SJCRH30 (cell line): ENCODE measurements around the gene MBIP. TPM values are rescaled to one million over a fixed set of nuclear protein-coding genes. Genes with fewer than 3 reads are reported as not detected.

Source experiments
- DNase-seq, 2 experiments: peaks; one replicate each; pipeline ENCODE4 v3.0.0-alpha.2; 2015 to 2020
- H3K27ac ChIP-seq: fragments of 250-450 bp; sonication (Bioruptor Pico); 2 replicates; pipeline ENCODE4 v1.5.1; 2020; ENCODE audit warnings: mild to moderate bottlenecking, moderate library complexity
- H3K27me3 ChIP-seq: fragments of 250-450 bp; sonication (Bioruptor Pico); 2 replicates; pipeline ENCODE4 v1.5.1; 2020; ENCODE audit warnings: mild to moderate bottlenecking, moderate library complexity
- H3K36me3 ChIP-seq: fragments of 250-450 bp; sonication (Bioruptor Pico); 2 replicates; pipeline ENCODE4 v1.5.1; 2020; ENCODE audit warnings: mild to moderate bottlenecking, moderate library complexity
- H3K4me1 ChIP-seq: fragments of 250-450 bp; sonication (Bioruptor Pico); 2 replicates; pipeline ENCODE4 v1.5.1; 2020; ENCODE audit warnings: mild to moderate bottlenecking, moderate library complexity
- H3K4me3 ChIP-seq: fragments of 250-450 bp; sonication (Bioruptor Pico); 2 replicates; pipeline ENCODE4 v1.5.1; 2020; ENCODE audit warnings: mild to moderate bottlenecking, moderate library complexity
- H3K9me3 ChIP-seq: fragments of 250-450 bp; sonication (Bioruptor Pico); replicated peaks from 2 replicates; pipeline ENCODE4 v1.5.1; 2020; ENCODE audit warnings: mild to moderate bottlenecking, moderate library complexity
- total RNA-seq: library from RNA; depleted of rRNA; stranded (reverse); fragments of >200 nt; shearing (Covaris generic); gene quantifications from 2 replicates; pipeline ENCODE4 v1.2.3, GENCODE V29; 2014

The MBIP gene
- total RNA-seq, 1 experiment from 2014 or later = 28.2 TPM

DNA sequence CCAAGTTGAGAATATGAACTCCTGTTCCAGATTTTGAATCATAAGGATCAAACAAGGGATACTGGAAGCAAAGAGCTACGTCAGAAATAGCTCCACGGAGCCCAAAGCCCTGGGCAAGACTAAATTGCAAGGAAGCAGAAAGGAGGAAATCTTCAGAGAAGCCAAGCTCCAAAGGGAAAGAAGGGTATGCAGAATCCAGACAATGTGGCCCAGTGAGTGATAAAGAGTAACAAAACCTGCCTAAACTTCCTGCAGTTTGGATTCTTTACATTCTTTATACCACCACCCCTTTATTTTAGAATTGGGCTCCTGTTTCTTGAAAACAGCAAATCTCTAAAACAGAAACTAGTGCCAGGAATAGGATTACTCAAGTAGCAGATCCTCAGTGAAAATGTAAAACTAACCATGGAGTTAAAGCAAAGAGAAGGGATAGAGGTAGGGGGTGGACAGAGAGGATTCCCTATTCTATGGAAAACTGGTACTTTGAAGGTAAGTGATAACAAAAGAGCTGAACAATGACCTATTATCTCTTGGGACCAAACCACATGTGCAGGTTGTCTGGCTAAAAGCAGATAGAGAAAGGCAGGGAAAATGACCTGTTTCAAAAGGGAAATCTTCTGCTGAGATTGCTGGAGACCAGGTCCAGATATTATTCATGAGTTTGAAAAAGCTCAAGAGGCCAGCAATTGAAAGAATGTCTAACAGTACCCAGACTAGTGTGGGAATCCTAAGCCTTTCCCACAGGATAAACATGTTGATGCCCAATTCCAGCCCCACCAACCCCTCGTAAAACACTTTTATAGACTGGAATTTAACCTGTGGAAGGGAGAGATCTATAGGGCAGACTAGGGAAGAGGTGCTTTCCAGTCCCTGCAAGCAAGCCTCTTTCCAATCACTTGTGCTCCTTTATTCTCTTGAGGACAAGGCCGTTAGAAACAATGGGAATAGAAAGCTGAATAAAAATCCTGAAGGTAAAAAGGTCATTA is 24.5 kb downstream of the MBIP start:
- DNase-seq = no peak
- no peak overlapping the region for H3K27ac ChIP-seq
- H3K4me3 ChIP-seq = no peak overlapping the region
- no peaks in the 10 kb centered on the region for H3K9me3 ChIP-seq
- no peaks in the 10 kb centered on the region for H3K4me1 ChIP-seq
- peaks cover 34% of the 10 kb centered on the region for H3K36me3 ChIP-seq
- H3K27me3 ChIP-seq = no peaks in the 10 kb centered on the region

DNA sequence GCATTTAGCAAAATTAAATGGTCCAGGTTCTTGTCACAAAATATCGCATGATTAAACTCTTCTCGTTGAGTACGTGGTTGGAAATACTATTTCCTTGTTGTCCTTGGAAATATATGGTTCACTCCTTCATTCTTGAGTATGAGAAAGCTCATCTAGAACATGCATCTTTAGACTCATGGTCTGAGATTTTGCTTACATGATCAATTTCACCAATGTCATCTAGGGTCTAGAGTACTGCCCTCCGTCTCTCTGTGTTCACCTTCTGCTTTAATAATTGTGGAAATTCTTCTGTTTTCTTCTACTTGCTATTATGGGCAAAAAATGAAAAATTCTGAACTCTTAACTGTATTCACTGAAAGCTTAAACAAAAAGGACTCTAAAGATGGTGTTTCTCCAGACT is 25.9 kb downstream of the MBIP start:
- Histone ChIP-seq H3K4me1 (no peaks in the 10 kb centered on the region), H3K4me3 (no peak overlapping the region), H3K27ac (no peak overlapping the region), H3K27me3 (no peaks in the 10 kb centered on the region), H3K9me3 (no peaks in the 10 kb centered on the region), H3K36me3 (peaks cover 25% of the 10 kb centered on the region)
- DNase-seq = no peak

DNA sequence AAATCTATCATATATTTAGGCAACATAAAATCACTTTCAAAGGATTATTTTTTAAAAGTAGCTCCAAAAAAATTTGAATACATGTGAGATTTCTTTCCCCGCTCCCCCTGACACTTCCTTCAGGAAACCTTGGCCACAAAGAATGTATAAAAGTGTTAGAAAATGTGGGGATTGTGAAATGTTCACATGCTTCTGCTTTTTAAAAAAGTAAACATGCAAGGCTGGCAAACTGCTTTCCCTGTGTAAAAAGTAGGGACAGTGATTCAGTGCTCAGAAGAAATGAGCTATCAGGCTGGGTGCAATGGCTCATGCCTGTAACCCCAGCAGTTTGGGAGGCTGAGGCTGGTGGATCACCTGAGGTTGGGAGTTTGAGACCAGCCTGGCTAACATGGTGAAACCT is 26.6 kb downstream of the MBIP start:
- no peaks in the 10 kb centered on the region for H3K27me3 ChIP-seq
- no peaks in the 10 kb centered on the region for H3K9me3 ChIP-seq
- no peak overlapping the region for H3K27ac ChIP-seq
- H3K36me3 ChIP-seq = peaks cover 19% of the 10 kb centered on the region
- no peak for DNase-seq
- no peak overlapping the region for H3K4me3 ChIP-seq
- no peaks in the 10 kb centered on the region for H3K4me1 ChIP-seq

DNA sequence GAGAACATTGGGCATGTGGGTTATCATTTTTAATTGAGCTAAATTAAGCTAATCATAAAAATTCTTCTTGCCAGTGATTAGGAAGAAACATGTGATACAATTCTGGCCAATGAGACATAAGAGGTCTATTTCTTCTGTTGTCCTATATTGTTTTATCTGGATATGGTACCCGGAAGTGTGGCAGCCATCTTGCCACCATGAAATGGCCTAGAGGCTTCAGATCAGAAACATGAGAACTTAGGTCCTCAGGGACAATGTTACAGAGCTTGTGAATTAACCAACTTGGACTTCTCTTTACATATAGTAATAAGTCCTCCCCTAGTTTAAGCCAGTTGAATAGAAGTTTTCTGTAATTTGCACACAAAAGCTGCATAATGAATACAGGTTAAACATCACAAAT is 30.5 kb downstream of the MBIP start:
- H3K9me3 ChIP-seq = no peaks in the 10 kb centered on the region
- peaks cover 2% of the 10 kb centered on the region for H3K36me3 ChIP-seq
- H3K4me3 ChIP-seq = no peak overlapping the region
- no peak for DNase-seq
- H3K27me3 ChIP-seq = no peaks in the 10 kb centered on the region
- H3K27ac ChIP-seq = no peak overlapping the region
- no peaks in the 10 kb centered on the region for H3K4me1 ChIP-seq

DNA sequence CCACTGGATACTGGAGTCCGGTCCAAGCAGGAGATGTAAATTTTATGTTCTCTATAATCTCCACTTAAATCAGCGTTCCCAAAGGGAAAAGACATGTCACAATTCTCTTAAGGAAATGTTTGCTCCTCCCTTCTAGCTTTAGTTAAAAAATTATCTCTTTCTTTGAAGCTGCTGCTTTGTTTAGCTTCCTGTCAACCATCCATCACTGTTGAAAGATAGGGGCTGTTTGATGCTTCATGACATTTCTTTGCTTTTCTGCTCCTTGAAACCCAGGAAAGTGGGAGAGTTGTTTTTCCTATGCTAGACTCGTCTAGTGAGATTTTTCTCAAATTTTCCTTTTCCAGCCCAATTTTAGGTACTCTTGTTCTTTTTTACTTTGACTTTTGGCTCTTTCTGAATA is 31.9 kb downstream of the MBIP start:
- H3K4me3 ChIP-seq = no peak overlapping the region
- no peaks in the 10 kb centered on the region for H3K9me3 ChIP-seq
- no peak overlapping the region for H3K27ac ChIP-seq
- H3K27me3 ChIP-seq = no peaks in the 10 kb centered on the region
- no peaks in the 10 kb centered on the region for H3K36me3 ChIP-seq
- no peak for DNase-seq
- H3K4me1 ChIP-seq = no peaks in the 10 kb centered on the region

DNA sequence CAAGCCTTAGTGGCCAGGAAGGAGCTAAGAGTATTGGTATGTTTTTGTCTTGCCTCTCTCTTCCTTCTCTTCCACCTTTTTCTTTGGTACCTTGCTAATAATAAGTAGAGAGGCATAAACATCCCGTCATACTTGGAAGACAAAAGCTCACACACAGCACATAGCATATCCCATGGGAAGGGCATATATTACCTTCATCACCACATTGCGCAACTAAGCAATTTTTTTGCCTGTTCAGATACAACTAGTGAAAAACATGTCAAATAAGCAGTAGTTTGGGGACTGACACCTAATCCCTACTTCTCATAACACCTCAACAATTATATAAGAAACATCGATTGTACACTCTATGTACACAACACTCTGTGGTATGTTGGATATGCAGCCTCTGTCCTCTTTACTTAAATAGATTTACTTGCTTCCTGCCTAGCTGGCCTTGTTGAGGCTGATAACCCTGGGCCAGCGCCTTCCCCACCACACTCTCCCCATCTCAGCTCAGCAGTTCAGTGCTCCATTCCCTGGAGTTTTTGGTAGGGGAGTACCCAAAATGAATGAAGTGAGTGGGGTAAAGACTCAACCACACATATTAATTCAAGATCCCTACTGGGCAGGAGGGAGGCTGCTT is 35.4 kb downstream of the MBIP start:
- H3K4me3 ChIP-seq = no peak overlapping the region
- H3K27me3 ChIP-seq = no peaks in the 10 kb centered on the region
- no peaks in the 10 kb centered on the region for H3K36me3 ChIP-seq
- H3K4me1 ChIP-seq = no peaks in the 10 kb centered on the region
- DNase-seq = no peak
- peaks cover 5% of the 10 kb centered on the region; the same call in 1 of the 2 replicates for H3K9me3 ChIP-seq
- no peak overlapping the region for H3K27ac ChIP-seq

DNA sequence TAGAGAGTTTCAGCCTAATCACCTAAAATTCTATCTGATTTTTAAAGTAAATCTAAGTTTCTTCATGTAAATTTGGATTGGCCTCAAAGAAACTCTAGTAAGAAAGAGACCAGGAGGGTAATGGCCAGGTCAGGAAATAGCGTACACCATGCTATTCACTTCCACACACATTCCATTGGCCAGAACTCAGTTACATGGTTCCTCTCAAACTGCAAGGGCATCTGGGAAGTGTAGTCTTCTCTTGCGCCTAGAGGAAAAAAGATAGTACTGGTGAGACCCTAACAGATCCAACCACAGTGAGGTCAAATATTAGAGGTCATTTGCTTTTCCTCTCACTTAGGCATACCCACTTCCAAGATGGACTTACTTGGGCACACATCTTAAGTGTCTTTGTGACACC is 39.1 kb downstream of the MBIP start:
- H3K27ac ChIP-seq = no peak overlapping the region
- peaks cover 5% of the 10 kb centered on the region; the same call in 1 of the 2 replicates for H3K9me3 ChIP-seq
- no peak overlapping the region for H3K4me3 ChIP-seq
- no peaks in the 10 kb centered on the region for H3K4me1 ChIP-seq
- no peaks in the 10 kb centered on the region for H3K27me3 ChIP-seq
- H3K36me3 ChIP-seq = no peaks in the 10 kb centered on the region
- DNase-seq = peak; percentile 11 to 25

DNA sequence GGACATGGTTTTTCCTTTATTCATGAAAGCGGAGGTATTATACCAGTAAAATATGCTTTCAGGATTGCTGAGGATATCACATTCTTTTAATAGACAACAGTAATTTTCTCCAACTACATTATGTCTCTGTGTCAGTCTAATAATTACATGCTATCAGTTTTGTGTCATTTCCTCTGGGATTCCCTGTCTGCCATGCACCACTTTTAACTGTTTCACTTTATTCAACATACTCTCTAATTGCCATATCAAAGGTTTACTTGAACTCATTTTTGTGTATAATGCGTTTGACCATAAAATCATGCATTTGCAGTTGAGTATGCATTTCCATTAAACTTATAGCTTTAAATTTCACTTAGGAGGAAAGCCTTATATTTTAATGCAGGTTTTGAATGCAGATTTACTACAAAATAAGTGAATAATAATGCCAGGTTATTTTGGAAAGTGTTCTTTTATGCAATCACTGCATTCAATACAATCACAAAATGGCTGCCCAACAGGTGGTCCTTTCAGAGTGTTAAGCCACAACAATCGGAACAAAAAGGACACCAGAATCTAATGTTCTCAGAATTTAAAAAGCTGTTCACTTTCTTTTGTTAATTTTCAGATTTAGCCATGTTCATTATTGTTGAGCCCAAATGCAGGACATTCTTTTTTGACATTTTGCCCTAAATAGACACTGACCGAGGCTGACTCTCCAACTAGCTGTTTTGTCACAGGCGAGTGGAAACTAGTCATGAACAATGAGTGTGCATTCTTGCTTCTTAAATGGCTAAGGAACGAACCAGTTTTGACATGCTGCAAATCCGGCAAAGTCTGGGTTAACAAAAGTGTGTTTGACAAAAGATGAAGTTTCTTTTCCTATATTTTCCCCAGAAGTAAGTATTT is 40.9 kb downstream of the MBIP start:
- H3K4me3 ChIP-seq = no peak overlapping the region
- no peaks in the 10 kb centered on the region for H3K36me3 ChIP-seq
- DNase-seq = no peak
- no peaks in the 10 kb centered on the region for H3K4me1 ChIP-seq
- no peak overlapping the region for H3K27ac ChIP-seq
- no peaks in the 10 kb centered on the region for H3K27me3 ChIP-seq
- H3K9me3 ChIP-seq = peaks cover 5% of the 10 kb centered on the region; the same call in 1 of the 2 replicates

DNA sequence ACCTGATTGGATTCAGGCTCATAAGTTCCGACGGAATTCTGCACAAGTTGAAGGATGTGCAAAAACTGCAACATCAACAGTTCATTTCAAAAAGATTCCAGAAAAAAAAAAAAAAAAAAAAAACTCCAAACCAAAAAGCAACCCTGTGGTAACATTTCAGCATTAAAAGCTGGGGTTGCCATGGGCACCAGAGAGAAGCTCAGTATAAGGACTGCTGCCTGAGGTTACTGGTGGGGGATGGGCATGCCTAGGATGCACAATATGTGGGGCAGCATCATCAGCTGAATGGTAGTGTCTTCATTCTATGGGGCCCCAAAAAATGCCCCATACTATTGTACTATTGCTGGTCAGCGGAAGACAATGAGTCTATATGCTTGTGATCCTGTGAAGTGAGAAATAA is 44.7 kb downstream of the MBIP start:
- no peak overlapping the region for H3K27ac ChIP-seq
- H3K27me3 ChIP-seq = peaks cover 6% of the 10 kb centered on the region; the same call in 1 of the 2 replicates
- no peak for DNase-seq
- no peaks in the 10 kb centered on the region for H3K9me3 ChIP-seq
- H3K4me1 ChIP-seq = no peaks in the 10 kb centered on the region
- no peak overlapping the region for H3K4me3 ChIP-seq
- no peaks in the 10 kb centered on the region for H3K36me3 ChIP-seq

DNA sequence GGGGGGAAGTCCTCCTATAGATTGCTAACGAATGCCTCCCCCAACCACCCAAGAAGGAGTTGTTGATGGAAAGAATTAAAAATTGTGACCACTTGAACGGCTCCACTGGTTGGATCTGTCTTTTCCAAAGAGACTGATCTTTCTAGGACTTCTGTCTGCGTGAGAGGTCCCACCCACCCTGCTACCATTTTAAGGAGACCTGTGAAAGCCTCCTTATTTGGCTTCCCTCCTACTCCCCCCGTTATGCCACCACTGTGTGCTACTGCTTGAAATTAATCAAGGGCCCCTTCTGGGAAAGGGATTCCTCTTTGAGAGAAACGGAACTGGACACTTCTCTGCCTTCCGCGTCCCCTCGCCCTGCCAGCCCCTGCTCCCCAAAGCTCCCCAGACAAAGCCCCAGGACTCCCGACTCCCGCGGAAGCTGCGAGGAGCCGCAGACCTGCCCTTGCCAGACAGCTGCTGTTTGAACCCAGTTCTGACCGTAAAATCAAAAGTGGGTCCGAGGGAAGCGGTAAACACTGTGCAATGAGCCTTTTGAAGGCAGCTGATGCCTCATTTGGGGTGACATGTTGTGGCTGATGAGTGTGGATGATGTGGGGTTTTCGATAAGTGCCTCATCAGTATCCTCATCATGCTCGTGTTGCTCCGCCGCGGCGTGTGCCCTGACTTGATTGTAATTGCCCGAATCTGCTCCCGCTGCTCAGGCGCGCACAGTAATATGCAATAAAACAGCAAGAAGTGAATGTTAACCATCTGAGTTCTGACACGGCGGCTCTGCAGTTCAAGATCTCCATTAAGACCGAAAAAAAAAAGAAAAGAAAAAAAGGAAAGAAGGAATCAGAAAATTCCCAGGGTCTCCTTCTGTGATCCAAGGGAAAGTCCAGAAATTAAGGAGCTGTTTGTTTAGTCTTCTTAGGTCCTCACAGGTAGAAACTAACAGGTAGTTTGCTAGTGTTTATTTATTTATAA is 48.2 kb downstream of the MBIP start:
- DNase-seq = no peak
- peaks cover 6% of the 10 kb centered on the region; the same call in 1 of the 2 replicates for H3K27me3 ChIP-seq

DNA sequence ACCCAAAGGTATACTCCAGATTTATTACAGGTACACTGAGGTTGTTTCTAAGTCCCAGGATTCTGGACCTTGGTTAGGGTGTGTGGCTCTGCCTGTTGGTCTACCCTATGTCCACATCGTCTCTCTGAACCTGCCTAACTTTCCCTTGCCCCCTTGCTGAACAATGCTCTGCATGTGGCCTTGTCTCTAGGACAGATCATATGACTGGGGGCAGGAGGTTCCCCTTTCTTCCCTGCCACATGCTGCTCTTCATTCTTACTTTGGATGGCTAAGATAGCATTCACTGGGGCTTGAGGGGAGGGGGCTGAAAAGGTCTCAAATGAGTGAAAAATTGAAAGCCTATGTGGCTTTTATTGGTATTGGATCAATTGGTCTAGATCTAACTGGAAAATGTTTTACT is 49.2 kb downstream of the MBIP start:
- Histone ChIP-seq H3K27ac (no peak overlapping the region), H3K36me3 (no peaks in the 10 kb centered on the region), H3K27me3 (peaks cover 6% of the 10 kb centered on the region; the same call in 1 of the 2 replicates), H3K9me3 (no peaks in the 10 kb centered on the region), H3K4me3 (no peak overlapping the region), H3K4me1 (no peaks in the 10 kb centered on the region)
- DNase-seq = no peak

More for the DNA sequence above, 48.2 kb downstream of the MBIP start:
- no peaks in the 10 kb centered on the region for H3K36me3 ChIP-seq
- no peaks in the 10 kb centered on the region for H3K9me3 ChIP-seq
- H3K4me1 ChIP-seq = no peaks in the 10 kb centered on the region
- no peak overlapping the region for H3K4me3 ChIP-seq
- H3K27ac ChIP-seq = no peak overlapping the region

DNA sequence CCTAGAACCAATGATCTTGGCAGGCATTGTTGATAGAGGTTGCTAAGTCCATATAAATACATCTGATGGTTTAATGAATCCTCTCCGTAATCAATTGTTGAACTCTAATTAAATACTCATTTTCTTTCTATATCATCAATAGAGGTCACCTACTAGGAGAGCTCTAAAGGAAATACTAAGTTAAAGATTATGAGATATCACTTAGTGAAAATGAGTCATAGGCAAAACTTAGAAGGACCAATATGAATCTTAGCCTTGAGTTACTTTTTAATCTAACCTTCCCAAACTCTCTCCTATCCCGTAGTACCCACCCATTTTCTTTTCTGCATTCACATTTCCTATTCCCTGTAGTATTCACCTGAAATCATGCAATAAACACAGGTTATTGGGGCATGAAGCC is 50.2 kb downstream of the MBIP start:
- DNase-seq = no peak
- H3K4me1 ChIP-seq = no peaks in the 10 kb centered on the region
- H3K4me3 ChIP-seq = no peak overlapping the region
- H3K9me3 ChIP-seq = no peaks in the 10 kb centered on the region
- H3K36me3 ChIP-seq = no peaks in the 10 kb centered on the region
- peaks cover 6% of the 10 kb centered on the region; the same call in 1 of the 2 replicates for H3K27me3 ChIP-seq
- no peak overlapping the region for H3K27ac ChIP-seq

DNA sequence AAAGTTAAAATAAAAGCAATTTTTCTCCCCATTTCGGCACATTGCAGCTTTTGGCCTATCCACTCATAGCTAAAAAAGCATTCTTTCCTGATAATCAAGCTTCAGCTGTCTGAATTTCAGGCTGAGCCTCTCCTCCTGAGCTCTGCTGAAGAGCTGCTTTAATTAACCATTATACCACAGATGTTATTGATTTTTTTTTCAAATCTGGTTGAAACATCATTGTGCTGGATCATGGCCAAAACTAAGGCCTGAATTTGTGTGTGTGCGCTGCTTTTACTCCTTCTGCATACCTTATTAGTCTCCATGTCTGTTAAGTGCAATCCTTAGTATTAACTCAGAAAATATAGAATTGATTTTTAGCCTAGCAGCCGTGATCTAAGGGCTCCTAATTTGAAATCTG is 52.3 kb downstream of the MBIP start:
- H3K27ac ChIP-seq = no peak overlapping the region
- H3K9me3 ChIP-seq = no peaks in the 10 kb centered on the region
- H3K4me1 ChIP-seq = no peaks in the 10 kb centered on the region
- DNase-seq = no peak
- no peaks in the 10 kb centered on the region for H3K36me3 ChIP-seq
- no peaks in the 10 kb centered on the region; the same call in 1 of the 2 replicates for H3K27me3 ChIP-seq
- H3K4me3 ChIP-seq = no peak overlapping the region

DNA sequence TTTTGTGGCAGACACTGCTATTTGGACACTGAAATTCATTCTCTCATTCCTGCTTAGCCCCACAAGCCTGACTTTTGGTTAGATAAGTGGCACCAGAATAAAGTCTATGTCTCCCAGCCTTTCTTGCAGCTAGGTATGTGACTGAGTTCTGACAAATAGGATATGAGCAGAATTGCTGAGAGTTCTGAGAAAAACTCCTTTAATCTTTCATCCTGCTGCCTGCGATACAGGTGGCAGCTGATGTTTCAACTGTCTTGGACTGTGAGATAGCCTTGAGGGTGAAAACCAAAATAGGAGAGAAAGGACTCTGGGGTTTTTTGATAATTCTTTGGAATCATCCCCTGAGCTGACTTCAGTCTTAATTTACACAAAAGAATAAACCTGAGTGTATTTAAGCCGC is 55.8 kb downstream of the MBIP start:
- Histone ChIP-seq H3K27ac (no peak overlapping the region), H3K9me3 (no peaks in the 10 kb centered on the region), H3K36me3 (no peaks in the 10 kb centered on the region), H3K27me3 (peaks cover 5% of the 10 kb centered on the region; the same call in 1 of the 2 replicates), H3K4me1 (no peaks in the 10 kb centered on the region), H3K4me3 (no peak overlapping the region)
- no peak for DNase-seq
